AG09309 (cell line): ENCODE measurements around the gene GM2A.

Experiments
- DNase-seq: peaks from one replicate; pipeline ENCODE4 v3.0.0-alpha.2; 2010; ENCODE audit warnings: low read depth
- H3K4me3 ChIP-seq: 2 replicates; pipeline ENCODE4 v1.5.1; 2011; ENCODE audit warnings: mild to moderate bottlenecking, low read depth, low read length, moderate library complexity; ENCODE audit not compliant: control insufficient read depth
- CTCF ChIP-seq: IDR thresholded peaks from 2 replicates; pipeline ENCODE4 v1.5.1; 2011; ENCODE audit warnings: mild to moderate bottlenecking, low read depth, low read length, inconsistent platforms; ENCODE audit not compliant: insufficient read depth, control insufficient read depth; ENCODE audit errors: missing control alignments

GM2A gene

GRCh38 chr5:151214614-151215545 lies 38.1 kb upstream of the GM2A start:
- no peak for DNase-seq
- no peak for TF ChIP-seq CTCF
- no peak overlapping the region for H3K4me3 ChIP-seq

- no peak for DNase-seq
- no peak for TF ChIP-seq CTCF
- no peak overlapping the region for H3K4me3 ChIP-seq
Measured at GRCh38 chr5:151215546-151215880, 37.5 kb upstream of the GM2A start.

- DNase-seq: no peak
- no peak overlapping the region for H3K4me3 ChIP-seq
- no peak for TF ChIP-seq CTCF
Measured at GRCh38 chr5:151216781-151217180, 36.2 kb upstream of the GM2A start.

- no peak for DNase-seq
- TF ChIP-seq CTCF: no peak
- H3K4me3 ChIP-seq: no peak overlapping the region
Measured at GRCh38 chr5:151218177-151218576, 34.8 kb upstream of the GM2A start.

- H3K4me3 ChIP-seq: no peak overlapping the region
- DNase-seq: no peak
- no peak for TF ChIP-seq CTCF
Measured at GRCh38 chr5:151219138-151219537, 33.8 kb upstream of the GM2A start.

GRCh38 chr5:151219789-151220188 lies 33.2 kb upstream of the GM2A start:
- peak; percentile 20 for TF ChIP-seq CTCF
- H3K4me3 ChIP-seq: no peak overlapping the region
- DNase-seq: no peak

GRCh38 chr5:151221574-151221973 lies 31.4 kb upstream of the GM2A start:
- no peak for DNase-seq
- H3K4me3 ChIP-seq: no peak overlapping the region
- TF ChIP-seq CTCF: no peak
